Breast epithelium (tissue), 4 donors: ENCODE results near the gene TBC1D10A. TPM values are rescaled to one million over a fixed set of nuclear protein-coding genes. Genes with fewer than 3 reads are reported as not detected.
"Not testable (repeated sequence)": the region's sequence is repeated elsewhere in the genome, so short reads cannot be mapped to it uniquely, and the experiment has no call there.

Experiments used
- DNase-seq, 2 donors: peaks; one replicate each; pipeline ENCODE4 v3.0.0-alpha.2; 2019; ENCODE audit warnings: low spot score in 2 of 2
- H3K27ac ChIP-seq, 2 donors: fragments of 200-600 bp; sonication (generic) in 1 of 2; one replicate each; pipeline ENCODE4 v1.5.1; 2016 to 2019; ENCODE audit warnings: mild to moderate bottlenecking in 1 of 2
- H3K27me3 ChIP-seq, 2 donors: fragments of 200-600 bp; sonication (generic) in 1 of 2; one replicate each; pipeline versions ENCODE4 v1.5.1 to v1.6.0; 2017 to 2019; ENCODE audit warnings: control low read depth in 1 of 2, mild to moderate bottlenecking in 1 of 2
- H3K36me3 ChIP-seq: fragments of 200-600 bp; one replicate; pipeline ENCODE4 v1.5.1; 2019
- H3K4me1 ChIP-seq, 2 donors: fragments of 200-600 bp; sonication (generic); one replicate each; pipeline ENCODE4 v1.5.1; 2016 to 2019; ENCODE audit warnings: control low read depth in 1 of 2
- H3K4me3 ChIP-seq, 3 donors: fragments of 200-600 bp; sonication (generic); 1 replicate in 2 of 3; 2 replicates in 1 of 3; pipeline ENCODE4 v1.5.1; 2016 to 2019; ENCODE audit warnings: mild to moderate bottlenecking in 3 of 3, moderate library complexity in 2 of 3
- H3K9me3 ChIP-seq, 2 donors: fragments of 200-600 bp; sonication (generic) in 1 of 2; one replicate each; pipeline ENCODE4 v1.5.1; 2016 to 2019; ENCODE audit warnings: control low read depth in 1 of 2
- CTCF ChIP-seq, 3 donors: fragments of 450-650 bp; IDR thresholded peaks; one replicate each; pipeline ENCODE4 v1.5.1; 2016 to 2017; ENCODE audit warnings: antibody characterized with exemption in 3 of 3, mild to moderate bottlenecking in 3 of 3, moderate library complexity in 3 of 3
- POLR2A ChIP-seq: fragments of 450-650 bp; IDR thresholded peaks from one replicate; pipeline ENCODE4 v1.6.1; 2016; ENCODE audit warnings: antibody characterized with exemption, mild to moderate bottlenecking, moderate library complexity
- POLR2AphosphoS5 ChIP-seq, 3 donors: sonication (generic); formaldehyde crosslinking; IDR thresholded peaks; one replicate each; pipeline ENCODE4 v1.6.1; 2017; ENCODE audit warnings: antibody characterized with exemption in 3 of 3
- intact Hi-C: fragments of 100-400 bp; cut with DNase I; formaldehyde crosslinking; loops from one replicate; pipeline ENCODE4 v1.15.1; 2023; ENCODE audit warnings: low total_unique reads
- total RNA-seq, 3 donors: library from RNA; depleted of rRNA; stranded (reverse); fragments of >200 nt; gene quantifications; one replicate each; pipeline ENCODE4 v1.1.0, GENCODE V29; 2016

TBC1D10A gene
- total RNA-seq, 3 donors from 2014 or later, result 25.0 to 50.1 (median 32.4) TPM

- H3K36me3 ChIP-seq, result peaks cover 11% of the 10 kb centered on the region
- H3K4me3 ChIP-seq, result no peak overlapping the region
- H3K27me3 ChIP-seq, result no peaks in the 10 kb centered on the region
- TF ChIP-seq POLR2AphosphoS5 (IDR thresholded peaks at IDR 0.05) (no peak), CTCF (IDR thresholded peaks at IDR 0.05) (no peak), POLR2A (no peak)
- no peak for DNase-seq
- H3K4me1 ChIP-seq, result no peaks in the 10 kb centered on the region
- H3K27ac ChIP-seq, result no peak overlapping the region
- H3K9me3 ChIP-seq, result no peaks in the 10 kb centered on the region
- intact Hi-C loops, result no loop called here
These were observed 20.6 kb upstream of the TBC1D10A start for GRCh38 chr22:30347255-30347892.

DNA sequence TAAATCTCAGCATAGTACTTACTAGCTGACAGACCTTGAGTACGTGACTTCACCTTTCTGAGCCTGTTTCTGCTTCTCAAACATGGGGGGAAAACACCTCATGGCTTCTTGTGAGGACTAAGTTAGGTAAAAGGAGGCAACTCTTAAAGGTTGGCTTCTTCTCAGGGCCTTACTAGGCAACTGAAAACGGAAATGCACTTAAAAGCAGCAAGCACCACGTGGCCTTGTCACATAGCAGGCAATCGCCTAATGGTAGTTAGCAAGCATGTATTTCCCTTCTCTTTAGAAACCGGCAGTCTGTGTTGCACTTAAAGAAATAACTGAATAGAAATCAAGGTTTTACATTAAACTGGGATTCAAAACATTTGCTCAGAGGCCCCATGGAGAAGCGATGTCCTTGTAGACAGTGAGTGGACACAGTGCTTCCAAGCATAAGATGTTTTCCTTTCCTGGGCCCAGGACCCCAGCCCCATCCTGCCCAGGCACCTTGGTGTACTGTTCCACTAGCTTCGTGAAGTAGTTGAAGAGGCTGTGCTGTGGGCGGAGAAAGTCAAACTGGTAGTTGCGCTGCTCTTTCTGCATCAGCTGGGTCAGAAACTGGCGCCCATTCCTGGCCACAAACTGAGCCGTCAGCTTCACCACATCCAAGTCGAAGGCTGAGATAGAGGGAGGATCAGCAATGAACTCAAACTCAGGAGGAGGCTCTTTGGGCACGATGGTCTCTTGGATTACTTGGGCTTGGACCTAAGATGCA is 17.9 kb upstream of the TBC1D10A start:
- Histone ChIP-seq H3K4me3 (no peak overlapping the region), H3K27ac (no peak overlapping the region), H3K4me1 (peaks cover 4% of the 10 kb centered on the region in 2 donors), H3K9me3 (no peaks in the 10 kb centered on the region), H3K27me3 (no peaks in the 10 kb centered on the region), H3K36me3 (peaks cover 15% of the 10 kb centered on the region)
- intact Hi-C loops, result loop anchor here (2.0 kb wide), 1 partner anchor 62 kb away; no protein-coding TSS in a partner anchor
- TF ChIP-seq POLR2A, result no peak
- TF ChIP-seq POLR2AphosphoS5 (IDR thresholded peaks at IDR 0.05), result no peak
- TF ChIP-seq CTCF (IDR thresholded peaks at IDR 0.05), result no peak
- DNase-seq, result no peak

- Histone ChIP-seq H3K4me3 (no peak overlapping the region), H3K4me1 (peaks cover 4% of the 10 kb centered on the region in 2 donors), H3K36me3 (peaks cover 27% of the 10 kb centered on the region), H3K9me3 (no peaks in the 10 kb centered on the region), H3K27ac (peak overlapping the region; percentile 64 to 69), H3K27me3 (no peaks in the 10 kb centered on the region)
- TF ChIP-seq CTCF (IDR thresholded peaks at IDR 0.05) (no peak), POLR2A (no peak), POLR2AphosphoS5 (IDR thresholded peaks at IDR 0.05) (no peak)
- peak in 1 of 2 donors; percentile 61 for DNase-seq
- intact Hi-C loops, result no loop called here
These were observed 14.4 kb upstream of the TBC1D10A start for GRCh38 chr22:30340911-30341685.

DNA sequence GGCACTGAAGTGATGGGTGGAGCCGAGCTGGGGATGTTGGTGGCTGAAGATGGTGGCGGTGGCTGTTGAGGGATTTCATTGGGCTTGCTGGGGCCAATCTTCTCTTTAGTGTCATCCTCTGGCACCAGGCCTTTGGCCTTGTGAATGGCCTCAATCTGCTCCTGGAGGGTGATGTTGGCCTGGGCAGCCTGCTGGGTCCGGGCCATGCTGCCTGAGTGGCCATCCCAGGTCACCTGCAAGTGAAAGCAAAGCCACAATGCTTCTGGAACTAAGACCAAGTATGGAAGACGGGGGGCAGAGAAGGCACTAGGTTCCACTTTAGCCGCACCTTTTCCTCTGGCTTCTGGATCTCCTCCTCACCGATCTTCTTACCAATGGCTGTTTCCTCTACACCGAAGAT is 12.1 kb upstream of the TBC1D10A start:
- H3K27ac ChIP-seq, result no peak overlapping the region
- H3K36me3 ChIP-seq, result peaks cover 27% of the 10 kb centered on the region

DNA sequence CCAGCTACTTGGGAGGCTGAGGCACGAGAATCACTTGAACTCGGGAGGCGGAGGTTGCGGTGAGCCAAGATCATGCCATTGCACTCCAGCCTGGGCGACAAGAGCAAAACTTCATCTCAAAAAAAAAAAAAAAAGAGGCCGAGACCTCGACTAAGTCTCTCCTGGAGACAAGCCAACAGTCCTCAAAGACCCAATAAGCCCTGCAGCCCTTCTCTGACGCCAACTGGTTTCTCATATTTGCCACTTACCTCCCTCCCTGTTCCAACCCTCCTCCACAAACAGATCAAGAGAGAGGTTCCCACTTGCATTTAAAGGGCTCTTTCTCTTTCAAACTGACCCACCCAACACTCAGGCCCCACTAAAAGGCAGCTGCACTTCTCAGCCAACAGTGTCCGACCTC is 11.6 kb upstream of the TBC1D10A start:
- H3K27ac ChIP-seq, H3K9me3 ChIP-seq, H3K4me1 ChIP-seq, DNase-seq, H3K27me3 ChIP-seq, intact Hi-C loops, H3K4me3 ChIP-seq: not testable (repeated sequence)
- H3K36me3 ChIP-seq, result peaks cover 27% of the 10 kb centered on the region

More for the DNA sequence above, 12.1 kb upstream of the TBC1D10A start:
- Histone ChIP-seq H3K9me3 (no peaks in the 10 kb centered on the region), H3K4me1 (peaks cover 4% of the 10 kb centered on the region in 2 donors), H3K27me3 (no peaks in the 10 kb centered on the region), H3K4me3 (no peak overlapping the region)
- TF ChIP-seq CTCF (IDR thresholded peaks at IDR 0.05) (no peak), POLR2A (no peak), POLR2AphosphoS5 (IDR thresholded peaks at IDR 0.05) (no peak)
- DNase-seq, result no peak
- intact Hi-C loops, result no loop called here
